B cell (primary cell): ENCODE data around the gene GPX3. TPM values are rescaled to one million over a fixed set of nuclear protein-coding genes. Genes with fewer than 3 reads are reported as not detected.

ENCODE experiments used
- ATAC-seq: fragments of 200-7000 bp; cut with Tn5 transposase; one replicate; pipeline ENCODE4 v1.10.0; 2021; ENCODE audit warnings: low read depth, mild to moderate bottlenecking, moderate number of reproducible peaks, moderate library complexity
- CTCF ChIA-PET: fragments of 350-600 bp; sonication (Branson Sonifier 250); formaldehyde crosslinking; loops from one replicate; lab custom pipeline; 2021; ENCODE audit warnings: antibody characterized with exemption, inconsistent platforms; lab: Charles Lee
- POLR2A ChIA-PET: fragments of 350-600 bp; sonication (Branson Sonifier 250); formaldehyde crosslinking; loops from one replicate; lab custom pipeline; 2021; ENCODE audit warnings: antibody characterized with exemption; lab: Charles Lee
- DNase-seq: peaks from one replicate; pipeline ENCODE4 v3.0.0; 2013
- H2AFZ ChIP-seq: 2 replicates; pipeline ENCODE4 v1.6.1; 2012; ENCODE audit warnings: mild to moderate bottlenecking, low read depth, low read length; ENCODE audit not compliant: insufficient read depth, poor library complexity, severe bottlenecking
- H3K27ac ChIP-seq, 2 donors: 1 replicate in 1 of 2; 2 replicates in 1 of 2; pipeline ENCODE4 v1.5.1; 2012 to 2013; ENCODE audit warnings: low read length in 2 of 2, mild to moderate bottlenecking in 2 of 2, moderate library complexity in 1 of 2
- H3K27me3 ChIP-seq, 4 experiments: fragments of 200-600 bp in 1 of 4; sonication (generic) in 1 of 4; replicated peaks in 1 of 4; 1 replicate in 2 of 4; 2 replicates in 2 of 4; pipeline versions ENCODE4 v1.6.1 to v1.7.0; 2013 to 2016; ENCODE audit warnings: low read length in 3 of 4, mild to moderate bottlenecking in 2 of 4, mixed read lengths in 1 of 4, moderate library complexity in 1 of 4; ENCODE audit not compliant: insufficient read depth in 4 of 4, control insufficient read depth in 3 of 4; ENCODE audit errors: control extremely low read depth in 1 of 4
- H3K36me3 ChIP-seq, 2 experiments: replicated peaks in 1 of 2; 1 replicate in 1 of 2; 2 replicates in 1 of 2; pipeline versions ENCODE4 v1.6.1 to v1.7.1; 2013; ENCODE audit warnings: low read length in 1 of 2; ENCODE audit not compliant: insufficient read depth in 2 of 2, control insufficient read depth in 1 of 2; ENCODE audit errors: control extremely low read depth in 1 of 2, extremely low read depth in 1 of 2
- H3K4me1 ChIP-seq, 2 donors: fragments of 200-600 bp in 1 of 2; sonication (generic) in 1 of 2; 1 replicate in 1 of 2; 2 replicates in 1 of 2; pipeline versions ENCODE4 v1.5.1 to v1.6.1; 2013 to 2017; ENCODE audit warnings: low read length in 2 of 2; ENCODE audit not compliant: control insufficient read depth in 2 of 2, insufficient read depth in 2 of 2
- H3K4me2 ChIP-seq: replicated peaks from 2 replicates; pipeline ENCODE3; 2012; ENCODE audit warnings: mild to moderate bottlenecking, low read depth, low read length; ENCODE audit not compliant: poor library complexity, severe bottlenecking
- H3K4me3 ChIP-seq, 5 experiments: fragments of 200-600 bp in 1 of 5; sonication (generic) in 1 of 5; 1 replicate in 3 of 5; 2 replicates in 2 of 5; pipeline versions ENCODE4 v1.5.1 to v1.7.0; 2011 to 2016; ENCODE audit warnings: low read length in 4 of 5, mild to moderate bottlenecking in 4 of 5, low read depth in 2 of 5, control low read depth in 1 of 5, moderate library complexity in 1 of 5; ENCODE audit not compliant: insufficient read depth in 1 of 5; ENCODE audit errors: control extremely low read depth in 1 of 5, extremely low read depth in 1 of 5
- H3K79me2 ChIP-seq: fragments of 200-600 bp; sonication (generic); one replicate; pipeline ENCODE4 v1.6.0; 2016; ENCODE audit warnings: low read length; ENCODE audit not compliant: control insufficient read depth, insufficient read depth
- H3K9ac ChIP-seq: fragments of 200-600 bp; sonication (generic); 2 replicates; pipeline ENCODE4 v1.6.1; 2017; ENCODE audit warnings: mild to moderate bottlenecking, low read length, moderate library complexity
- H3K9me3 ChIP-seq, 3 donors: one replicate each; pipeline versions ENCODE4 v1.6.1 to v1.7.1; 2013; ENCODE audit warnings: low read length in 2 of 3; ENCODE audit not compliant: control insufficient read depth in 2 of 3, insufficient read depth in 1 of 3; ENCODE audit errors: control extremely low read depth in 1 of 3
- H4K20me1 ChIP-seq: 2 replicates; pipeline ENCODE4 v1.6.0; 2012; ENCODE audit warnings: mild to moderate bottlenecking, low read length; ENCODE audit not compliant: insufficient read depth, control insufficient read depth, poor library complexity, severe bottlenecking
- H3K27ac Mint-ChIP-seq: one replicate; pipeline ENCODE4 v1.8.0; 2021; ENCODE audit warnings: mixed read lengths
- H3K27me3 Mint-ChIP-seq: one replicate; pipeline ENCODE4 v1.8.0; 2021; ENCODE audit warnings: mixed read lengths
- H3K4me1 Mint-ChIP-seq: one replicate; pipeline ENCODE4 v1.8.0; 2021; ENCODE audit warnings: mixed read lengths
- H3K4me3 Mint-ChIP-seq: one replicate; pipeline ENCODE4 v1.8.0; 2021; ENCODE audit warnings: mixed read lengths
- H3K9me3 Mint-ChIP-seq: one replicate; pipeline ENCODE4 v1.8.0; 2022; ENCODE audit warnings: mixed read lengths; ENCODE audit not compliant: insufficient read depth
- EZH2 ChIP-seq: IDR thresholded peaks from 2 replicates; pipeline ENCODE4 v1.6.1; 2012; ENCODE audit warnings: borderline replicate concordance, low read depth, mild to moderate bottlenecking, moderate library complexity, low read length; ENCODE audit not compliant: insufficient read depth, poor library complexity, severe bottlenecking
- whole genome bisulfite sequencing: methylation state at CpG from one replicate; pipeline ENCODE4 v1.1.5; 2013; ENCODE audit warnings: missing lambda C conversion rate; ENCODE audit not compliant: insufficient coverage; 5-methylcytosine and 5-hydroxymethylcytosine counted together
- intact Hi-C: fragments of 100-400 bp; cut with micrococcal nuclease; formaldehyde crosslinking; loops from one replicate; pipeline ENCODE4 v1.10.0; 2022
- polyA plus RNA-seq: library from polyadenylated mRNA; depleted of rRNA; stranded (reverse); fragments of >200 nt; gene quantifications from 2 replicates; pipeline ENCODE4 v1.2.3, GENCODE V29; 2012
- total RNA-seq, 2 donors: library from RNA; stranded (reverse); fragments of 120-200 nt in 1 of 2; gene quantifications; 1 replicate in 1 of 2; 2 replicates in 1 of 2; pipeline versions ENCODE4 v1.2.3 to v1.2.4, GENCODE V29; 2013 to 2022
- TF ChIP-seq, protein P1 (sequence below): fragments of 200-600 bp; IDR thresholded peaks from one replicate; pipeline ENCODE4 v1.8.0; 2022; ENCODE audit warnings: antibody characterized with exemption, mild to moderate bottlenecking

GPX3 gene
- total and polyA plus RNA-seq, 2 donors (not counting 1 experiment from before 2014, with no cell fraction given), result not detected

DNA sequence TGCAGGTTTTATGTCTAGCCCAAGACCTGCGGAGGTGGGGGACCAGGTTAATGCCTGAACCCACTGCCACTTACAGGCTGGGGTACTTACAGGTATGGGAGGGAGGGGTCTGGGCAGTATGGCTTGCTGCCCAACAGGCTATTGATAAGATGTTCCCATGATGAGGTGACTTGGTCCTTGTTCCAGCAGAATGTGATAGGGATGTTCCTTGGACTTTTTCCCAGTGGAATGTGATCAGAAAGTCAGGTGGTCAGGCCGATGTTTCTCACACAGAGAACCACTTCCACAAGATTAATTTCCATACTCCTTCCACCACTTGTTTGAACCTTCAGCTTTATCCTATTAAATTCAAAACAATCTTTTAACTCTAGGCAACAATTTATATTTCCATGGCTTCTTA is 27.0 kb upstream of the GPX3 start:
- no peak for DNase-seq
- no peak overlapping the region for H3K4me2 ChIP-seq
- H4K20me1 ChIP-seq, result no peaks in the 10 kb centered on the region
- no peak overlapping the region for H2AFZ ChIP-seq
- Mint-ChIP-seq H3K4me1 (no peaks in the 10 kb centered on the region), H3K27me3 (no peaks in the 10 kb centered on the region), H3K9me3 (peaks cover 2% of the 10 kb centered on the region), H3K27ac (no peak overlapping the region), H3K4me3 (no peak overlapping the region)
- no peak overlapping the region for H3K4me3 ChIP-seq
- TF ChIP-seq, protein P1, sequence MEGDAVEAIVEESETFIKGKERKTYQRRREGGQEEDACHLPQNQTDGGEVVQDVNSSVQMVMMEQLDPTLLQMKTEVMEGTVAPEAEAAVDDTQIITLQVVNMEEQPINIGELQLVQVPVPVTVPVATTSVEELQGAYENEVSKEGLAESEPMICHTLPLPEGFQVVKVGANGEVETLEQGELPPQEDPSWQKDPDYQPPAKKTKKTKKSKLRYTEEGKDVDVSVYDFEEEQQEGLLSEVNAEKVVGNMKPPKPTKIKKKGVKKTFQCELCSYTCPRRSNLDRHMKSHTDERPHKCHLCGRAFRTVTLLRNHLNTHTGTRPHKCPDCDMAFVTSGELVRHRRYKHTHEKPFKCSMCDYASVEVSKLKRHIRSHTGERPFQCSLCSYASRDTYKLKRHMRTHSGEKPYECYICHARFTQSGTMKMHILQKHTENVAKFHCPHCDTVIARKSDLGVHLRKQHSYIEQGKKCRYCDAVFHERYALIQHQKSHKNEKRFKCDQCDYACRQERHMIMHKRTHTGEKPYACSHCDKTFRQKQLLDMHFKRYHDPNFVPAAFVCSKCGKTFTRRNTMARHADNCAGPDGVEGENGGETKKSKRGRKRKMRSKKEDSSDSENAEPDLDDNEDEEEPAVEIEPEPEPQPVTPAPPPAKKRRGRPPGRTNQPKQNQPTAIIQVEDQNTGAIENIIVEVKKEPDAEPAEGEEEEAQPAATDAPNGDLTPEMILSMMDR, result no peak
- no peak for TF ChIP-seq EZH2
- WGBS, result 97% methylated on average over 2 of the region's 2 CpGs
- no peaks in the 10 kb centered on the region for H3K4me1 ChIP-seq
- POLR2A ChIA-PET, result no interaction called here
- no peak overlapping the region for H3K27ac ChIP-seq
- H3K9ac ChIP-seq, result no peak overlapping the region
- no peaks in the 10 kb centered on the region for H3K27me3 ChIP-seq
- no peaks in the 10 kb centered on the region for H3K79me2 ChIP-seq
- ATAC-seq, result no peak
- CTCF ChIA-PET, result no interaction called here
- peaks cover 0 to 11% (median 6%) of the 10 kb centered on the region in 3 donors for H3K9me3 ChIP-seq
- no peaks in the 10 kb centered on the region for H3K36me3 ChIP-seq
- intact Hi-C loops, result no loop called here

DNA sequence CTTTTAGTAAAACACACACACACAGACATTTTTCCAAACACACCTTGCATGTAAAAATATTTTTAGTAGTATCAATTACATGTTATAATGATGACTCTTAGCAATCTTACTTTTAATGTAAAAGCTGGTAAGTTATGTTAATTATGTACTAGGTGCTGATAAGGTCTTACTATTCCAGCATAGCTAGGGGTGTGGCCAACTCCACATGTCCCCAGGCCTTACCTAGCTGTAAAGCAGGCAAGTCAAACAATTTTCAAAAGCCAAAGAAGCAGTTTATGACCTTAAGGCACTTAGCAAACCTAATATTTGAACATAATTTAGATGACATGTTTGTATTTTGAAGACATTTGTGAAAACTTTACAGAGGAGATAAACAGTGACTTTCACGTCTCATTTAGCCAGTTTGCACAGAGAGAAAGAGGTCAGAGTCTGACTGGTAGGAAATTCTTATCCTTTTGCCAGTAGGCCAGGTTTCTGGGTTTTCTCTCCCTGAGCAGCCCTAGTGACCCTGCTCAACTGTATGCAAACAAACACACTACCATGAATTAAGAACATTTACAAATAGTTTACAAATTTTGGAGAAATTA is 26.5 kb upstream of the GPX3 start:
- ChIA-PET POLR2A (no interaction called here), CTCF (no interaction called here)
- intact Hi-C loops, result no loop called here
- peaks cover 0 to 11% (median 6%) of the 10 kb centered on the region in 3 donors for H3K9me3 ChIP-seq
- no CpG with 5 or more reads among the region's 1 CpG for WGBS
- H3K4me3 Mint-ChIP-seq, result no peak overlapping the region
- no peak overlapping the region for H3K4me3 ChIP-seq
- H3K4me2 ChIP-seq, result no peak overlapping the region
- no peaks in the 10 kb centered on the region for H3K79me2 ChIP-seq
- no peak overlapping the region for H3K27ac ChIP-seq
- no peaks in the 10 kb centered on the region for H4K20me1 ChIP-seq
- peaks cover 0 to under 1% (median 0%) of the 10 kb centered on the region in 4 experiments for H3K27me3 ChIP-seq
- H3K4me1 Mint-ChIP-seq, result no peaks in the 10 kb centered on the region
- H3K27me3 Mint-ChIP-seq, result peaks cover 3% of the 10 kb centered on the region
- H3K9me3 Mint-ChIP-seq, result peaks cover 2% of the 10 kb centered on the region
- H3K9ac ChIP-seq, result no peak overlapping the region
- DNase-seq, result no peak
- no peak overlapping the region for H2AFZ ChIP-seq
- no peak for TF ChIP-seq EZH2
- TF ChIP-seq, protein P1, result no peak
- no peaks in the 10 kb centered on the region for H3K4me1 ChIP-seq
- no peak overlapping the region for H3K27ac Mint-ChIP-seq
- ATAC-seq, result no peak
- no peaks in the 10 kb centered on the region for H3K36me3 ChIP-seq
